ENCODE results near the gene PDILT. TPM values are rescaled to one million over a fixed set of nuclear protein-coding genes. Genes with fewer than 3 reads are reported as not detected.
"Not testable (repeated sequence)": the region's sequence is repeated elsewhere in the genome, so short reads cannot be mapped to it uniquely, and the experiment has no call there.

The PDILT gene
- total RNA-seq, 1 experiment from 2014 or later = not detected

DNA sequence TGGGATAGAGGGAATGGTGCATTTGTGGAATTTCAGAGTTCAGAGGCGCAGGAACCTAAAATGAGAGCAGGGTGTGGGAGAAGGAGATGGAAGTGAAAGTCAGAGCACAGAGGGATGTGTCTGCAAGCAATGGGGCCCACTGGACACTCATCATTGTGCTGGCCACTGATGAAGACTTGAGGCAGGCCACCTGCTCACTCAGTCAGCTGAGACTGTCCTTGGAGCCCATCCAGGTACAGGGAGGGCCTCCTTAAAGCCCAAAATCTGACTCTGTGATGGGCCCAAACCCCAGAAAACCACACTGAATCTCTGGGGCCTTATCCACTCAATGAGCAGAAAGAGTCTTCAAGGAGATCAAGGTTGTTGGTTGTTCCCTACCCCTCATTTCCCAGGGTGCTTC is 82.9 kb downstream of the PDILT start:
- BruUV-seq (replicated peaks) = no TSS peak

DNA sequence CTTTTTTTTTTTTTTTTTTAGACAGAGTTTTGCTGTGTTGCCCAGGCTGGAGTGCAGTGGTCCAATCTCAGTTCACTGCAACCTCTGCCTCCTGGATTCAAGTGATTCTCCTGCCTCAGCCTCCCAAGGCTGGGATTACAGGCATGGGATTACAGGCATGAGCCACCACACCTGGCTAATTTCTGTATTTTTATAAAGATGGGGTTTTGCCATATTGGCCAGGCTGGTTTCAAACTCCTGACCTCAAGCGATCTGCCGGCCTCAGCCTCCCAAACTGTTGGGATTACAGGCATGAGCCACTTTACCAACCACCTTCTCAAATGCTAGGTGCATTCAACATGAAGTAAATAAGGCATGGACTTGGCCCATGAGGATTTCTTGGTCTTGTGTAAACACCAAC is 83.5 kb downstream of the PDILT start:
- DNase-seq (ENCODE audit: low spot score); intact Hi-C loops (cut with micrococcal nuclease; ENCODE audit: unreplicated experiment); CTCF ChIA-PET; H3K9me3 ChIP-seq (ENCODE audit: low read depth, low read length, poor library complexity, severe bottlenecking); H3K4me1 ChIP-seq (ENCODE audit: insufficient read depth, low read length, poor library complexity, severe bottlenecking); H3K36me3 ChIP-seq (ENCODE audit: insufficient read depth, low read length, poor library complexity, severe bottlenecking); H3K27ac ChIP-seq (ENCODE audit: low read depth, low read length, poor library complexity, severe bottlenecking); BruUV-seq (replicated peaks); H3K4me3 ChIP-seq (ENCODE audit: low read depth, low read length, poor library complexity, severe bottlenecking); POLR2A ChIA-PET (ENCODE audit: low non-redundant PET): not testable (repeated sequence)
- H3K27me3 ChIP-seq (replicated peaks; ENCODE audit: insufficient read depth, low read depth, low read length, poor library complexity) = peaks cover 16% of the 10 kb centered on the region

More for the DNA sequence above, 82.9 kb downstream of the PDILT start:
- POLR2A ChIA-PET (ENCODE audit: low non-redundant PET) = no interaction called here
- TF ChIP-seq CTCF (conservative IDR thresholded peaks at IDR 0.05; ENCODE audit: low read depth, low read length) (no peak), EZH2 (IDR thresholded peaks at IDR 0.05; ENCODE audit: borderline replicate concordance, low read depth, low read length, poor library complexity, severe bottlenecking) (no peak)
- DNase-seq (ENCODE audit: low spot score) = no peak
- peaks cover 13% of the 10 kb centered on the region for H3K27me3 ChIP-seq (replicated peaks; ENCODE audit: insufficient read depth, low read depth, low read length, poor library complexity)
- H3K4me3 ChIP-seq (ENCODE audit: low read depth, low read length, poor library complexity, severe bottlenecking) = no peak overlapping the region
- intact Hi-C loops (cut with micrococcal nuclease; ENCODE audit: unreplicated experiment) = no loop called here
- no peaks in the 10 kb centered on the region for H3K9me3 ChIP-seq (ENCODE audit: low read depth, low read length, poor library complexity, severe bottlenecking)
- no peak overlapping the region for H3K27ac ChIP-seq (ENCODE audit: low read depth, low read length, poor library complexity, severe bottlenecking)
- H3K36me3 ChIP-seq (ENCODE audit: insufficient read depth, low read length, poor library complexity, severe bottlenecking) = no peaks in the 10 kb centered on the region
- H3K4me1 ChIP-seq (ENCODE audit: insufficient read depth, low read length, poor library complexity, severe bottlenecking) = no peaks in the 10 kb centered on the region
- CTCF ChIA-PET = no interaction called here

- ChIA-PET POLR2A (ENCODE audit: low non-redundant PET) (no interaction called here), CTCF (no interaction called here)
- TF ChIP-seq EZH2 (IDR thresholded peaks at IDR 0.05; ENCODE audit: borderline replicate concordance, low read depth, low read length, poor library complexity, severe bottlenecking) = no peak
- TF ChIP-seq CTCF (conservative IDR thresholded peaks at IDR 0.05; ENCODE audit: low read depth, low read length) = no peak
- H3K27ac ChIP-seq (ENCODE audit: low read depth, low read length, poor library complexity, severe bottlenecking) = no peak overlapping the region
- H3K4me1 ChIP-seq (ENCODE audit: insufficient read depth, low read length, poor library complexity, severe bottlenecking) = no peaks in the 10 kb centered on the region
- H3K9me3 ChIP-seq (ENCODE audit: low read depth, low read length, poor library complexity, severe bottlenecking) = no peaks in the 10 kb centered on the region
- no peak overlapping the region for H3K4me3 ChIP-seq (ENCODE audit: low read depth, low read length, poor library complexity, severe bottlenecking)
- no peak for DNase-seq (ENCODE audit: low spot score)
- intact Hi-C loops (cut with micrococcal nuclease; ENCODE audit: unreplicated experiment) = no loop called here
- H3K36me3 ChIP-seq (ENCODE audit: insufficient read depth, low read length, poor library complexity, severe bottlenecking) = no peaks in the 10 kb centered on the region
- no TSS peak for BruUV-seq (replicated peaks)
- peaks cover 17% of the 10 kb centered on the region for H3K27me3 ChIP-seq (replicated peaks; ENCODE audit: insufficient read depth, low read depth, low read length, poor library complexity)
Observed at GRCh38 chr16:20320592-20320991, 83.9 kb downstream of the PDILT start.

- no peak for TF ChIP-seq CTCF (conservative IDR thresholded peaks at IDR 0.05; ENCODE audit: low read depth, low read length)
- DNase-seq (ENCODE audit: low spot score) = no peak
- H3K27ac ChIP-seq (ENCODE audit: low read depth, low read length, poor library complexity, severe bottlenecking) = no peak overlapping the region
- ChIA-PET CTCF (no interaction called here), POLR2A (ENCODE audit: low non-redundant PET) (no interaction called here)
- H3K4me3 ChIP-seq (ENCODE audit: low read depth, low read length, poor library complexity, severe bottlenecking) = no peak overlapping the region
- H3K36me3 ChIP-seq (ENCODE audit: insufficient read depth, low read length, poor library complexity, severe bottlenecking) = no peaks in the 10 kb centered on the region
- H3K9me3 ChIP-seq (ENCODE audit: low read depth, low read length, poor library complexity, severe bottlenecking) = no peaks in the 10 kb centered on the region
- BruUV-seq (replicated peaks) = no TSS peak
- peaks cover 17% of the 10 kb centered on the region for H3K27me3 ChIP-seq (replicated peaks; ENCODE audit: insufficient read depth, low read depth, low read length, poor library complexity)
- no peaks in the 10 kb centered on the region for H3K4me1 ChIP-seq (ENCODE audit: insufficient read depth, low read length, poor library complexity, severe bottlenecking)
- intact Hi-C loops (cut with micrococcal nuclease; ENCODE audit: unreplicated experiment) = no loop called here
Observed at GRCh38 chr16:20320178-20320577, 84.4 kb downstream of the PDILT start.
